Keratinocyte (primary cell): ENCODE measurements around the gene PDZRN4. TPM values are rescaled to one million over a fixed set of nuclear protein-coding genes. Genes with fewer than 3 reads are reported as not detected.

Source experiments
- DNase-seq: peaks from one replicate; pipeline ENCODE4 v3.0.0-alpha.2; 2011; ENCODE audit warnings: low read depth, missing footprints, low spot score
- FAIRE-seq: peaks from 2 replicates; lab custom pipeline; 2011; peaks lifted over from hg19 to GRCh38; lab: Jason Lieb, UNC
- H2AFZ ChIP-seq: 2 replicates; pipeline ENCODE4 v1.6.0; 2012; ENCODE audit warnings: low read length, control low read depth, inconsistent platforms; ENCODE audit not compliant: control insufficient read depth
- H3K27ac ChIP-seq: 2 replicates; pipeline ENCODE4 v1.5.1; 2011; ENCODE audit warnings: low read length; ENCODE audit not compliant: control insufficient read depth, insufficient read depth
- H3K27me3 ChIP-seq: 3 replicates; pipeline ENCODE4 v1.6.0; 2011; ENCODE audit warnings: low read length; ENCODE audit not compliant: control insufficient read depth, insufficient read depth; ENCODE audit errors: extremely low read depth
- H3K36me3 ChIP-seq, 2 experiments: 2 replicates in 1 of 2; 3 replicates in 1 of 2; pipeline ENCODE4 v1.5.1; 2011; ENCODE audit warnings: low read length in 2 of 2, mild to moderate bottlenecking in 1 of 2; ENCODE audit not compliant: control insufficient read depth in 2 of 2, insufficient read depth in 2 of 2; ENCODE audit errors: extremely low read depth in 1 of 2
- H3K4me1 ChIP-seq: 3 replicates; pipeline ENCODE4 v1.5.1; 2011; ENCODE audit warnings: low read length; ENCODE audit not compliant: control insufficient read depth, insufficient read depth; ENCODE audit errors: extremely low read depth
- H3K4me2 ChIP-seq: 3 replicates; pipeline ENCODE4 v1.6.0; 2011; ENCODE audit warnings: low read depth, low read length; ENCODE audit not compliant: control insufficient read depth, insufficient read depth; ENCODE audit errors: extremely low read depth
- H3K4me3 ChIP-seq, 3 experiments: fragments of 200-600 bp in 1 of 3; sonication (generic) in 1 of 3; 2 replicates in 2 of 3; 3 replicates in 1 of 3; pipeline ENCODE4 v1.5.1; 2011 to 2016; ENCODE audit warnings: low read length in 3 of 3, mild to moderate bottlenecking in 3 of 3, control low read depth in 2 of 3, inconsistent platforms in 1 of 3, low read depth in 1 of 3, mixed read lengths in 1 of 3, mixed run types in 1 of 3, moderate library complexity in 1 of 3; ENCODE audit not compliant: control insufficient read depth in 2 of 3, insufficient read depth in 2 of 3; ENCODE audit errors: extremely low read depth in 1 of 3
- H3K79me2 ChIP-seq: 2 replicates; pipeline ENCODE4 v1.6.0; 2012; ENCODE audit warnings: low read length; ENCODE audit not compliant: control insufficient read depth, insufficient read depth
- H3K9ac ChIP-seq: 3 replicates; pipeline ENCODE4 v1.6.0; 2011; ENCODE audit warnings: low read length; ENCODE audit not compliant: control insufficient read depth, insufficient read depth; ENCODE audit errors: extremely low read depth
- H3K9me1 ChIP-seq: 3 replicates; pipeline ENCODE4 v1.6.0; 2011; ENCODE audit warnings: low read length; ENCODE audit not compliant: control insufficient read depth, insufficient read depth; ENCODE audit errors: extremely low read depth
- H3K9me3 ChIP-seq: 2 replicates; pipeline ENCODE4 v1.5.1; 2012; ENCODE audit warnings: low read depth, low read length; ENCODE audit not compliant: control insufficient read depth
- H4K20me1 ChIP-seq: 3 replicates; pipeline ENCODE4 v1.6.0; 2011; ENCODE audit warnings: low read length; ENCODE audit not compliant: control insufficient read depth, insufficient read depth; ENCODE audit errors: extremely low read depth
- EZH2 ChIP-seq: IDR thresholded peaks from one replicate; pipeline ENCODE4 v1.6.1; 2012; ENCODE audit warnings: inconsistent platforms, mild to moderate bottlenecking, low read length, moderate library complexity
- dilution Hi-C: fragments of 300-500 bp; cut with MboI; formaldehyde crosslinking; loops from one replicate; pipeline ENCODE4 v1.7.0; 2020; ENCODE audit warnings: low sequenced_read_pairs; ENCODE audit not compliant: extremely low pct_ligation_motif_present
- polyA plus RNA-seq, 5 experiments: library from polyadenylated mRNA; depleted of rRNA in 3 of 5; stranded (reverse) in 3 of 5; stranded (forward) in 1 of 5; unstranded in 1 of 5; fragments of >200 nt; gene quantifications; 1 replicate in 1 of 5; 2 replicates in 3 of 5; 3 replicates in 1 of 5; pipeline versions ENCODE4 v1.2.1 to v1.2.3, GENCODE V29; 2011 to 2012; ENCODE audit warnings: missing spikeins in 2 of 5, low read depth in 1 of 5, low replicate concordance in 1 of 5
- TF ChIP-seq, protein P1 (sequence below), 3 experiments: IDR thresholded peaks in 1 of 3; conservative IDR thresholded peaks in 1 of 3; optimal IDR thresholded peaks in 1 of 3; 2 replicates in 2 of 3; 3 replicates in 1 of 3; pipeline versions ENCODE3 to v1.5.1; 2011; ENCODE audit warnings: low read length in 3 of 3, mild to moderate bottlenecking in 3 of 3, moderate library complexity in 2 of 3, control low read depth in 1 of 3, inconsistent platforms in 1 of 3; ENCODE audit not compliant: insufficient read depth in 2 of 3; ENCODE audit errors: extremely low read depth in 1 of 3

The PDZRN4 gene
- polyA plus RNA-seq, 1 donor (not counting 4 experiments of a cell fraction or from before 2014, with no cell fraction given) = not detected

DNA sequence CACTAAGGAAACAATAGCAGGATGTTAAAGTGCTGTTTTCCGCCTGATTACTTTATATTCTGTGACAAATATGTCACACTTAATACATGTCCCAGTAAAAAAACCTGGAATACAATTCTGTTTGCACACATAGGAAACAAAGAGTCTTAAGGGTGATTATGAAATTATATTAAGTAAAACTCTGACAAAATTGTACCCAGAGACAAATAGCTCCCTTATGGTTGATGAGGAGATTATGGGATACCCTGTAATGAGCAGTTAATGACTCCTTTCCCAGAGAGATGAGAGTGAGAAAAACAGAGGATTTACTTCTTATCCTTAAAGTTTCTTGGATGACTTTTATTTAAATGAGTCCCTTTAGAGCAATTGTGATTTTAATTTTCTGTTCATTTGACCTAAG lies 370.6 kb downstream of the PDZRN4 start:
- TF ChIP-seq, protein P1, sequence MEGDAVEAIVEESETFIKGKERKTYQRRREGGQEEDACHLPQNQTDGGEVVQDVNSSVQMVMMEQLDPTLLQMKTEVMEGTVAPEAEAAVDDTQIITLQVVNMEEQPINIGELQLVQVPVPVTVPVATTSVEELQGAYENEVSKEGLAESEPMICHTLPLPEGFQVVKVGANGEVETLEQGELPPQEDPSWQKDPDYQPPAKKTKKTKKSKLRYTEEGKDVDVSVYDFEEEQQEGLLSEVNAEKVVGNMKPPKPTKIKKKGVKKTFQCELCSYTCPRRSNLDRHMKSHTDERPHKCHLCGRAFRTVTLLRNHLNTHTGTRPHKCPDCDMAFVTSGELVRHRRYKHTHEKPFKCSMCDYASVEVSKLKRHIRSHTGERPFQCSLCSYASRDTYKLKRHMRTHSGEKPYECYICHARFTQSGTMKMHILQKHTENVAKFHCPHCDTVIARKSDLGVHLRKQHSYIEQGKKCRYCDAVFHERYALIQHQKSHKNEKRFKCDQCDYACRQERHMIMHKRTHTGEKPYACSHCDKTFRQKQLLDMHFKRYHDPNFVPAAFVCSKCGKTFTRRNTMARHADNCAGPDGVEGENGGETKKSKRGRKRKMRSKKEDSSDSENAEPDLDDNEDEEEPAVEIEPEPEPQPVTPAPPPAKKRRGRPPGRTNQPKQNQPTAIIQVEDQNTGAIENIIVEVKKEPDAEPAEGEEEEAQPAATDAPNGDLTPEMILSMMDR (optimal IDR thresholded peaks at IDR 0.05 in 1 of 3, IDR thresholded peaks at IDR 0.05 in 1 of 3, conservative IDR thresholded peaks at IDR 0.05 in 1 of 3; ENCODE audit: extremely low read depth in 1 of 3, insufficient read depth in 2 of 3, low read length in 3 of 3) = no peak
- TF ChIP-seq EZH2 = no peak
- H3K27ac ChIP-seq = no peak overlapping the region
- no peaks in the 10 kb centered on the region for H3K27me3 ChIP-seq
- FAIRE-seq (no peak), DNase-seq (no peak)
- no peak overlapping the region for H3K9ac ChIP-seq
- no peaks in the 10 kb centered on the region for H3K9me1 ChIP-seq
- no peaks in the 10 kb centered on the region for H3K4me1 ChIP-seq
- no peaks in the 10 kb centered on the region for H3K9me3 ChIP-seq
- dilution Hi-C loops = no loop called here
- H4K20me1 ChIP-seq = no peaks in the 10 kb centered on the region
- no peak overlapping the region for H2AFZ ChIP-seq
- no peak overlapping the region for H3K4me3 ChIP-seq
- no peak overlapping the region for H3K4me2 ChIP-seq
- no peaks in the 10 kb centered on the region for H3K36me3 ChIP-seq
- H3K79me2 ChIP-seq = no peaks in the 10 kb centered on the region

DNA sequence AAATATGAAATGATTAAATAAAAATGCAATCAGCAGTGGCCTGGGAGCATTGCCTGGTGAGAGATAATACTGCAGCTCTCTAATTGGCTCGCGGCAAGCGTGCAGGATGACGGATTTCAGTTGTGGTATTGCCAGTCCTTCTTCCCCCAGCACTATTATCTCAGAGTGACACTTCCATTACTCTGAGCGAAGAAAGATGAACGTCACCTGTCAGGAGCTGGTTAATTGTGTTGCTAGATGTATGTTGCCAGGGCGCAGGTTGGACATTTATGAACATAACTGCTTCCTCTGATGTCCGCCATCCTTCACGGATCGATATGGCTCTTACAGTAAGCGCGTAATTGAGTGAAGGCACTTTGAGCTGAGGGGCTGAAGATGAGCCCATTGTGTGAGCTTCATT lies 374.9 kb downstream of the PDZRN4 start:
- Histone ChIP-seq H3K4me1 (no peaks in the 10 kb centered on the region), H3K79me2 (no peaks in the 10 kb centered on the region), H3K9ac (no peak overlapping the region), H3K4me2 (no peak overlapping the region), H3K27me3 (no peaks in the 10 kb centered on the region), H3K9me1 (no peaks in the 10 kb centered on the region), H3K4me3 (no peak overlapping the region), H2AFZ (no peak overlapping the region), H3K9me3 (no peaks in the 10 kb centered on the region), H3K27ac (no peak overlapping the region), H3K36me3 (no peaks in the 10 kb centered on the region), H4K20me1 (no peaks in the 10 kb centered on the region)
- TF ChIP-seq EZH2 = no peak
- TF ChIP-seq, protein P1 (optimal IDR thresholded peaks at IDR 0.05 in 1 of 3, IDR thresholded peaks at IDR 0.05 in 1 of 3, conservative IDR thresholded peaks at IDR 0.05 in 1 of 3; ENCODE audit: extremely low read depth in 1 of 3, insufficient read depth in 2 of 3, low read length in 3 of 3) = no peak
- dilution Hi-C loops = no loop called here
- FAIRE-seq (no peak), DNase-seq (no peak)
